ENCODE data around the gene TRAF2. TPM values are rescaled to one million over a fixed set of nuclear protein-coding genes. Genes with fewer than 3 reads are reported as not detected.
A peak's percentile ranks its signal among the peaks of the same experiment; 100 is the strongest.

The TRAF2 gene
- total and polyA plus RNA-seq, 2 of the 8 experiments (the other 6 are each of a cell fraction or from before 2014, with no cell fraction given): 26.9 to 50.2 TPM

- DNase-seq (ENCODE audit: low read depth in 1 of 2, low spot score in 2 of 2): no peak
- Histone ChIP-seq H3K9me3 (ENCODE audit: insufficient read depth in 2 of 2, low read depth in 1 of 2, low read length in 1 of 2) (no peaks in the 10 kb centered on the region; a peak in 1 of 4 replicates), H2AFZ (ENCODE audit: low read length) (no peak overlapping the region), H3K23me2 (ENCODE audit: low read depth, low read length) (peaks cover 13% of the 10 kb centered on the region), H4K5ac (ENCODE audit: insufficient read length, low read depth, low read length) (no peak overlapping the region), H3K23ac (ENCODE audit: insufficient read length) (no peak overlapping the region), H2BK5ac (ENCODE audit: low read depth, low read length) (no peak overlapping the region), H2BK120ac (replicated peaks; ENCODE audit: low read depth, low read length) (no peak overlapping the region), H3K79me1 (ENCODE audit: low read depth, low read length) (no peaks in the 10 kb centered on the region; the same call in 1 of the 2 replicates), H3K36me3 (ENCODE audit: control insufficient read depth in 2 of 4, insufficient read depth in 4 of 4, low read length in 3 of 4) (peaks cover 0 to 7% (median 3%) of the 10 kb centered on the region in 4 experiments; a peak in 4 of 8 replicates), H3K14ac (ENCODE audit: insufficient read length) (no peak overlapping the region), H2BK15ac (ENCODE audit: low read length) (no peak overlapping the region), H3K79me2 (ENCODE audit: control insufficient read depth in 1 of 2, insufficient read depth in 2 of 2, low read length in 2 of 2) (no peaks in the 10 kb centered on the region), H3K4me1 (replicated peaks in 1 of 4; ENCODE audit: control insufficient read depth in 3 of 4, insufficient read depth in 4 of 4, low read length in 3 of 4) (peaks cover 0 to 28% (median 14%) of the 10 kb centered on the region in 4 experiments; a peak in 6 of 7 replicates), H4K91ac (replicated peaks; ENCODE audit: insufficient read length, low read length) (peak overlapping the region; percentile 65), H3K18ac (ENCODE audit: extremely low read depth, low read length) (peak overlapping the region; percentile 78; the same call in 1 of the 2 replicates), H3K9ac (replicated peaks in 1 of 4; ENCODE audit: extremely low read depth in 1 of 4, low read depth in 3 of 4, low read length in 3 of 4) (peak overlapping the region in 3 of 4 experiments; percentile 38 to 73 (median 44); a peak in 5 of 7 replicates), H3K4me3 (ENCODE audit: extremely low read depth in 1 of 4, insufficient read depth in 2 of 4, low read depth in 3 of 4, low read length in 4 of 4) (peak overlapping the region; percentile 38 to 89 (median 46)), H2BK20ac (ENCODE audit: low read length) (no peak overlapping the region), H4K8ac (ENCODE audit: extremely low read depth, insufficient read depth, low read length) (peak overlapping the region; percentile 71), H2AK5ac (ENCODE audit: low read depth, low read length) (0 out of 2 replicates have a peak overlapping the region, but pooled peaks have one; percentile 13), H3K27ac (ENCODE audit: low read depth, low read length) (no peak overlapping the region), H3K4ac (replicated peaks; ENCODE audit: insufficient read length, low read depth, low read length) (no peak overlapping the region), H2BK12ac (ENCODE audit: low read depth, low read length) (0 out of 2 replicates have a peak overlapping the region, but pooled peaks have one; percentile 68), H4K20me1 (replicated peaks in 1 of 2; ENCODE audit: control insufficient read depth in 1 of 2, insufficient read depth in 2 of 2, low read length in 2 of 2) (peaks cover 8 to 9% of the 10 kb centered on the region in 2 experiments), H3K4me2 (ENCODE audit: insufficient read depth in 1 of 2, low read depth in 2 of 2, low read length in 2 of 2) (peak overlapping the region; percentile 75 to 94), H3K27me3 (replicated peaks in 1 of 4; ENCODE audit: control insufficient read depth in 3 of 4, extremely low read depth in 1 of 4, insufficient read depth in 3 of 4, low read length in 3 of 4) (peaks cover 2 to 12% (median 7%) of the 10 kb centered on the region in 4 experiments; a peak in 6 of 7 replicates), H3K56ac (replicated peaks; ENCODE audit: insufficient read length, low read depth, low read length) (no peak overlapping the region)
- no peak for FAIRE-seq
- ChIA-PET CTCF (ENCODE audit: partially characterized antibody) (interaction anchor here (1.1 to 2.6 kb wide), 3 partner anchors 38 to 183 kb away, joined by 4 to 7 read pairs (median 5); no protein-coding TSS in a partner anchor), POLR2A (ENCODE audit: partially characterized antibody) (interaction anchor here (0.7 to 20.5 kb wide), 17 partner anchors 10 to 432 kb away, joined by 3 to 248 read pairs (median 4); partner anchors contain the start of genes CLIC3, EDF1, MAMDC4 and RABL6)
- WGBS, 2 experiments (ENCODE audit: extremely low coverage in 1 of 2, insufficient coverage in 1 of 2, insufficient read length in 1 of 2, insufficient replicate concordance in 2 of 2, low coverage in 1 of 2, low lambda C conversion rate in 2 of 2, missing lambda C conversion rate in 1 of 2): 13% methylated on average over 63 of the region's 98 CpGs; no CpG with 5 or more reads in 1 of the 2 experiments
- TF ChIP-seq FOSL1 (IDR thresholded peaks at IDR 0.05; ENCODE audit: insufficient read depth, low read depth, low read length) (no peak), RAD21 (IDR thresholded peaks at IDR 0.05 in 1 of 2, conservative IDR thresholded peaks at IDR 0.05 in 1 of 2; ENCODE audit: low read depth in 2 of 2, low read length in 2 of 2) (no peak), NANOG (IDR thresholded peaks at IDR 0.05; ENCODE audit: insufficient read depth, low read depth, low read length, poor library complexity, severe bottlenecking) (no peak), RBBP5 (IDR thresholded peaks at IDR 0.05; ENCODE audit: borderline replicate concordance, low read depth, low read length) (peak; percentile 31; the same call in 1 of the 2 replicates), MAX (IDR thresholded peaks at IDR 0.05) (peak; percentile 70), YY1 (IDR thresholded peaks at IDR 0.05; ENCODE audit: low read depth, low read length) (no peak), HDAC2 (IDR thresholded peaks at IDR 0.05; ENCODE audit: borderline replicate concordance in 1 of 2, low read depth in 2 of 2, low read length in 2 of 2) (no peak), BACH1 (IDR thresholded peaks at IDR 0.05; ENCODE audit: low read length) (no peak), RNF2 (IDR thresholded peaks at IDR 0.05; ENCODE audit: borderline replicate concordance, low read depth, low read length, missing control alignments, poor library complexity, severe bottlenecking) (no peak)
Observed at GRCh38 chr9:136846376-136847087, 39.8 kb upstream of the TRAF2 start.

Measured in H1 (cell line).